ENCODE data around the gene SRMS. TPM values are rescaled to one million over a fixed set of nuclear protein-coding genes. Genes with fewer than 3 reads are reported as not detected.

SRMS gene
- total RNA-seq, 2 experiments from 2014 or later = 0.42 TPM; not detected in 1

GRCh38 chr20:63544241-63544957 lies 3.1 kb downstream of the SRMS start:
- ChIA-PET POLR2A (interaction anchor here (1.6 kb wide), 1 partner anchor 97 kb away, joined by 4 read pairs; no protein-coding TSS in a partner anchor), CTCF (ENCODE audit: unreplicated experiment) (interaction anchor here (0.6 kb wide), 1 partner anchor 303 kb away, joined by 4 read pairs; no protein-coding TSS in a partner anchor)
- Histone ChIP-seq H3K27ac (ENCODE audit: low read depth, low read length, poor library complexity, severe bottlenecking) (no peak overlapping the region), H3K36me3 (ENCODE audit: insufficient read depth, low read length) (no peaks in the 10 kb centered on the region), H3K4me3 (ENCODE audit: low read depth, low read length, poor library complexity, severe bottlenecking) (no peak overlapping the region), H3K9me3 (ENCODE audit: low read length) (no peaks in the 10 kb centered on the region), H3K79me2 (ENCODE audit: insufficient read depth, low read depth, low read length) (no peaks in the 10 kb centered on the region), H3K9me2 (ENCODE audit: insufficient read depth, low read length) (no peaks in the 10 kb centered on the region), H3K4me2 (ENCODE audit: low read length) (no peak overlapping the region), H4K20me1 (ENCODE audit: insufficient read depth, low read length) (no peaks in the 10 kb centered on the region), H3K4me1 (ENCODE audit: insufficient read depth, low read length, poor library complexity, severe bottlenecking) (peaks cover 34% of the 10 kb centered on the region), H2AFZ (ENCODE audit: low read length) (no peak overlapping the region)
- intact Hi-C loops (cut with micrococcal nuclease; ENCODE audit: unreplicated experiment) = no loop called here
- DNase-seq (ENCODE audit: low spot score) = no peak
- TF ChIP-seq EZH2phosphoT487 (IDR thresholded peaks at IDR 0.05; ENCODE audit: borderline replicate concordance, low read depth, low read length) (no peak), CTCF (conservative IDR thresholded peaks at IDR 0.05; ENCODE audit: low read length) (no peak)
- no TSS peak for BruUV-seq (replicated peaks)

GRCh38 chr20:63543733-63544132 lies 3.8 kb downstream of the SRMS start:
- Histone ChIP-seq H3K4me2 (ENCODE audit: low read length) (no peak overlapping the region), H3K27ac (ENCODE audit: low read depth, low read length, poor library complexity, severe bottlenecking) (no peak overlapping the region), H3K4me3 (ENCODE audit: low read depth, low read length, poor library complexity, severe bottlenecking) (no peak overlapping the region), H2AFZ (ENCODE audit: low read length) (no peak overlapping the region), H4K20me1 (ENCODE audit: insufficient read depth, low read length) (no peaks in the 10 kb centered on the region), H3K36me3 (ENCODE audit: insufficient read depth, low read length) (no peaks in the 10 kb centered on the region), H3K4me1 (ENCODE audit: insufficient read depth, low read length, poor library complexity, severe bottlenecking) (peaks cover 35% of the 10 kb centered on the region), H3K9me2 (ENCODE audit: insufficient read depth, low read length) (no peaks in the 10 kb centered on the region), H3K9me3 (ENCODE audit: low read length) (no peaks in the 10 kb centered on the region), H3K79me2 (ENCODE audit: insufficient read depth, low read depth, low read length) (no peaks in the 10 kb centered on the region)
- DNase-seq (ENCODE audit: low spot score) = no peak
- BruUV-seq (replicated peaks) = no TSS peak
- TF ChIP-seq EZH2phosphoT487 (IDR thresholded peaks at IDR 0.05; ENCODE audit: borderline replicate concordance, low read depth, low read length) = no peak
- no peak for TF ChIP-seq CTCF (conservative IDR thresholded peaks at IDR 0.05; ENCODE audit: low read length)
- intact Hi-C loops (cut with micrococcal nuclease; ENCODE audit: unreplicated experiment) = no loop called here
- POLR2A ChIA-PET = interaction anchor here (0.6 to 1.6 kb wide), 2 partner anchors 98 to 102 kb away, joined by 3 to 4 read pairs; no protein-coding TSS in a partner anchor
- CTCF ChIA-PET (ENCODE audit: unreplicated experiment) = interaction anchor here (0.6 kb wide), 1 partner anchor 303 kb away, joined by 4 read pairs; no protein-coding TSS in a partner anchor

- TF ChIP-seq EZH2phosphoT487 (IDR thresholded peaks at IDR 0.05; ENCODE audit: borderline replicate concordance, low read depth, low read length) (no peak), CTCF (conservative IDR thresholded peaks at IDR 0.05; ENCODE audit: low read length) (no peak)
- DNase-seq (ENCODE audit: low spot score) = no peak
- H3K9me3 ChIP-seq (ENCODE audit: low read length) = no peaks in the 10 kb centered on the region
- H3K4me1 ChIP-seq (ENCODE audit: insufficient read depth, low read length, poor library complexity, severe bottlenecking) = peaks cover 35% of the 10 kb centered on the region
- no peak overlapping the region for H3K4me3 ChIP-seq (ENCODE audit: low read depth, low read length, poor library complexity, severe bottlenecking)
- no TSS peak for BruUV-seq (replicated peaks)
- no peaks in the 10 kb centered on the region for H3K79me2 ChIP-seq (ENCODE audit: insufficient read depth, low read depth, low read length)
- no peak overlapping the region for H3K27ac ChIP-seq (ENCODE audit: low read depth, low read length, poor library complexity, severe bottlenecking)
- no peak overlapping the region for H2AFZ ChIP-seq (ENCODE audit: low read length)
- CTCF ChIA-PET (ENCODE audit: unreplicated experiment) = no interaction called here
- intact Hi-C loops (cut with micrococcal nuclease; ENCODE audit: unreplicated experiment) = no loop called here
- no peaks in the 10 kb centered on the region for H4K20me1 ChIP-seq (ENCODE audit: insufficient read depth, low read length)
- H3K4me2 ChIP-seq (ENCODE audit: low read length) = no peak overlapping the region
- H3K36me3 ChIP-seq (ENCODE audit: insufficient read depth, low read length) = no peaks in the 10 kb centered on the region
- no peaks in the 10 kb centered on the region for H3K9me2 ChIP-seq (ENCODE audit: insufficient read depth, low read length)
- POLR2A ChIA-PET = interaction anchor here (0.6 to 1.6 kb wide), 2 partner anchors 99 to 103 kb away, joined by 3 to 4 read pairs; no protein-coding TSS in a partner anchor
These were observed 4.4 kb downstream of the SRMS start for GRCh38 chr20:63543131-63543530.

Data from OCI-LY7 (cell line).